ENCODE results near the gene HERC3. TPM values are rescaled to one million over a fixed set of nuclear protein-coding genes. Genes with fewer than 3 reads are reported as not detected.

HERC3 gene
- total and polyA plus RNA-seq, 10 of the 15 experiments (the other 5 are each of a cell fraction or from before 2014, with no cell fraction given): 0.52 to 18.2 (median 2.8) TPM

- intact Hi-C loops (cut with micrococcal nuclease; ENCODE audit: unreplicated experiment): no loop called here
- DNase-seq (ENCODE audit: low read depth, low spot score) (no peak), ATAC-seq (no peak), FAIRE-seq (no peak)
- H3K4me3 ChIP-seq: no peak overlapping the region
- ChIA-PET POLR2A (no interaction called here), SMC1A (ENCODE audit: uncharacterized antibody, unreplicated experiment) (interaction anchor here (0.9 to 1.2 kb wide), 3 partner anchors 9 to 52 kb away, joined by 3 to 7 read pairs (median 5); no protein-coding TSS in a partner anchor), RAD21 (ENCODE audit: unreplicated experiment) (no interaction called here), CTCF (interaction anchor here (0.8 to 1.0 kb wide), 2 partner anchors 68 to 183 kb away, joined by 3 read pairs; no protein-coding TSS in a partner anchor)
- BruUV-seq (replicated peaks): no TSS peak
- no peaks in the 10 kb centered on the region; the same call in 2 of the 3 replicates for H3K9me3 ChIP-seq (replicated peaks; ENCODE audit: control insufficient read depth, insufficient read depth, low read length)
- in situ Hi-C loops (cut with MboI): no loop called here
- 72% methylated on average over 2 of the region's 2 CpGs for WGBS (ENCODE audit: insufficient coverage, insufficient replicate concordance, low lambda C conversion rate, missing lambda C conversion rate)
- H3K36me3 ChIP-seq (ENCODE audit: control insufficient read depth in 2 of 2, insufficient read depth in 2 of 2, low read length in 1 of 2): no peaks in the 10 kb centered on the region
- H3K27ac ChIP-seq (ENCODE audit: control insufficient read depth, insufficient read depth): no peak overlapping the region
- H3K79me2 ChIP-seq (ENCODE audit: control insufficient read depth, insufficient read depth, low read length): no peaks in the 10 kb centered on the region
- no peaks in the 10 kb centered on the region for H3K4me1 ChIP-seq (ENCODE audit: control insufficient read depth, insufficient read depth, low read length)
- no peak overlapping the region for H2AFZ ChIP-seq (ENCODE audit: control insufficient read depth, low read depth, low read length)
- H3K9ac ChIP-seq (ENCODE audit: control insufficient read depth, insufficient read depth, low read length): no peak overlapping the region
- H4K20me1 ChIP-seq (ENCODE audit: control insufficient read depth, insufficient read depth): no peaks in the 10 kb centered on the region
- H3K4me2 ChIP-seq (ENCODE audit: control insufficient read depth, insufficient read depth): no peak overlapping the region
- no peaks in the 10 kb centered on the region for H3K27me3 ChIP-seq (replicated peaks in 1 of 2; ENCODE audit: control insufficient read depth in 2 of 2, insufficient read depth in 2 of 2, low read length in 1 of 2)
- TF ChIP-seq MTA2 (IDR thresholded peaks at IDR 0.05; ENCODE audit: low read depth) (no peak), ZBTB40 (IDR thresholded peaks at IDR 0.05; ENCODE audit: borderline replicate concordance) (no peak), NR2F1 (conservative IDR thresholded peaks at IDR 0.05) (no peak)
- TF ChIP-seq, protein P1, sequence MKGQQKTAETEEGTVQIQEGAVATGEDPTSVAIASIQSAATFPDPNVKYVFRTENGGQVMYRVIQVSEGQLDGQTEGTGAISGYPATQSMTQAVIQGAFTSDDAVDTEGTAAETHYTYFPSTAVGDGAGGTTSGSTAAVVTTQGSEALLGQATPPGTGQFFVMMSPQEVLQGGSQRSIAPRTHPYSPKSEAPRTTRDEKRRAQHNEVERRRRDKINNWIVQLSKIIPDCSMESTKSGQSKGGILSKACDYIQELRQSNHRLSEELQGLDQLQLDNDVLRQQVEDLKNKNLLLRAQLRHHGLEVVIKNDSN (IDR thresholded peaks at IDR 0.05; ENCODE audit: borderline replicate concordance, extremely low read length, insufficient read depth, low read depth, low read length): no peak
Measured at GRCh38 chr4:88722828-88723227, 130.5 kb downstream of the HERC3 start.
